AG04450 (cell line): Measurements from ENCODE around the gene DDX28. TPM values are rescaled to one million over a fixed set of nuclear protein-coding genes. Genes with fewer than 3 reads are reported as not detected.
"Not testable (repeated sequence)": the region's sequence is repeated elsewhere in the genome, so short reads cannot be mapped to it uniquely, and the experiment has no call there.

Experiments used
- CTCF ChIA-PET: fragments of 300-600, 350-600 bp; formaldehyde crosslinking; extraction: SDS; loops from one replicate; lab custom pipeline; 2022; ENCODE audit warnings: antibody characterized with exemption, inconsistent platforms; lab: Charles Lee
- POLR2A ChIA-PET: fragments of 350-600 bp; formaldehyde crosslinking; extraction: SDS; loops from one replicate; lab custom pipeline; 2021; ENCODE audit warnings: antibody characterized with exemption, inconsistent platforms; lab: Yijun Ruan, JAX
- DNase-seq: peaks from one replicate; pipeline ENCODE4 v3.0.0-alpha.2; 2011; ENCODE audit warnings: low read depth, low spot score
- H3K27ac ChIP-seq: one replicate; pipeline ENCODE4 v1.5.1; 2012; ENCODE audit warnings: low read depth, low read length, control low read depth
- H3K27me3 ChIP-seq: one replicate; pipeline ENCODE4 v1.6.0; 2012; ENCODE audit warnings: low read length; ENCODE audit not compliant: control insufficient read depth, insufficient read depth
- H3K4me3 ChIP-seq: 2 replicates; pipeline ENCODE4 v1.5.1; 2011; ENCODE audit warnings: mild to moderate bottlenecking, low read depth, low read length, control low read depth
- H3K9me3 ChIP-seq: 2 replicates; pipeline ENCODE4 v1.5.1; 2012; ENCODE audit warnings: low read length; ENCODE audit not compliant: control insufficient read depth, insufficient read depth
- polyA plus RNA-seq: library from polyadenylated mRNA; depleted of rRNA; stranded (reverse); fragments of >200 nt; gene quantifications from 2 replicates; pipeline ENCODE4 v1.2.3, GENCODE V29; 2011
- TF ChIP-seq, protein P1 (sequence below): IDR thresholded peaks from 2 replicates; pipeline ENCODE4 v1.5.1; 2011; ENCODE audit warnings: low read depth, low read length, control low read depth, inconsistent platforms

DDX28 gene
- polyA plus RNA-seq, 1 experiment, result 7.6 TPM

DNA sequence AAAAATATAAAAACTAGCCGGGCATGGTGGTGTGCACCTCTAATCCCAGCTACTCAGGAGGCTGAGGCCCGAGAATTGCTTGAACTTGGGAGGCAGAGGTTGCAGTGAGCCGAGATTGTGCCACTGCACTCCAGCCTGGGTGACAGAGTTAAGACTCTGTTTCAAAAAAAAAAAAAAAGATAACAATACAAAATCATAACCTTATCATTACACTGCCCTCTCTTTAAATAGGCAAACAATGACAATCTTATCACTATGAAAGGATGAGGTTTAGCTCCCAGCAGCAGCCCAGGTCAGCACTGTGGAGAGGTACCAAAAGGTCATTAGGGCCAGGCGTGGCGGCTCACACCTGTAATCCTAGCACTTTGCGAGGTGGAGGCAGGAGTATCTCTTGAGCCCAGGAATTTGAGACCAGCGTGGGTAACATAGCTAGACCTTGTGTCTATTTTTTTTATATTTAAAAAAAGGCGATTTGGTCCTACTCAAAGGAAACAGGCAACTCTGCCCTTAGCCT, 3.8 kb downstream of the DDX28 start:
- H3K9me3 ChIP-seq, result no peaks in the 10 kb centered on the region; the same call in 1 of the 2 replicates
- DNase-seq, result no peak
- ChIA-PET POLR2A (no interaction called here), CTCF (interaction anchor here (1.1 kb wide), 1 partner anchor 22 kb away, joined by 3 read pairs; no protein-coding TSS in a partner anchor)
- no peaks in the 10 kb centered on the region for H3K27me3 ChIP-seq
- H3K4me3 ChIP-seq, result no peak overlapping the region
- no peak overlapping the region for H3K27ac ChIP-seq
- TF ChIP-seq, protein P1, sequence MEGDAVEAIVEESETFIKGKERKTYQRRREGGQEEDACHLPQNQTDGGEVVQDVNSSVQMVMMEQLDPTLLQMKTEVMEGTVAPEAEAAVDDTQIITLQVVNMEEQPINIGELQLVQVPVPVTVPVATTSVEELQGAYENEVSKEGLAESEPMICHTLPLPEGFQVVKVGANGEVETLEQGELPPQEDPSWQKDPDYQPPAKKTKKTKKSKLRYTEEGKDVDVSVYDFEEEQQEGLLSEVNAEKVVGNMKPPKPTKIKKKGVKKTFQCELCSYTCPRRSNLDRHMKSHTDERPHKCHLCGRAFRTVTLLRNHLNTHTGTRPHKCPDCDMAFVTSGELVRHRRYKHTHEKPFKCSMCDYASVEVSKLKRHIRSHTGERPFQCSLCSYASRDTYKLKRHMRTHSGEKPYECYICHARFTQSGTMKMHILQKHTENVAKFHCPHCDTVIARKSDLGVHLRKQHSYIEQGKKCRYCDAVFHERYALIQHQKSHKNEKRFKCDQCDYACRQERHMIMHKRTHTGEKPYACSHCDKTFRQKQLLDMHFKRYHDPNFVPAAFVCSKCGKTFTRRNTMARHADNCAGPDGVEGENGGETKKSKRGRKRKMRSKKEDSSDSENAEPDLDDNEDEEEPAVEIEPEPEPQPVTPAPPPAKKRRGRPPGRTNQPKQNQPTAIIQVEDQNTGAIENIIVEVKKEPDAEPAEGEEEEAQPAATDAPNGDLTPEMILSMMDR, result no peak

DNA sequence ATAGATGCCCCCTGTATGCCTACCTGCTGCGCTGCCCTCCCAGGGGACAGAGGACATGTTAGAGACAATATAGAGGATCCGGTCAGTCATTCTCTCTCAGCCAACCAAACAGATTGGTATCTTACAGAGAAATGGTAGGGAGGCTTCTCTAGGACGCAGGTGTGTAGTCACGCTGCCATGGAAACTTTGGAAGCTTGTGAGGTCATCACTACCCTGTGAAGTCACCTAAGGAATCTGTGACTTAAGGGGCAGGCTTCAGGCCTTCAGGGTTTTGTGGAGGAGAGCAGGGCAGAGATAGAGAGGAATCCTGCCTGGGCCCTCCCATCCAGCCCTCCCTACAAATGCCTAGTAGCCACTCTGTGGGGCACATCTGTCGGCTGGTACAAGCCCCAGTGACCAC, 7.4 kb downstream of the DDX28 start, which contains the start of gene DPEP2NB:
Gene DPEP2NB, minus strand, starts transcription at position 231 of the 400 bp plus-strand sequence. Its CDS starts 141 bp downstream, at position 90.
- TF ChIP-seq, protein P1, result no peak
- Histone ChIP-seq H3K27me3 (peaks cover 5% of the 10 kb centered on the region), H3K4me3 (no peak within 1 kb of the TSS), H3K27ac (no peak within 1 kb of the TSS), H3K9me3 (no peaks in the 10 kb centered on the region)
- CTCF ChIA-PET, result no interaction called here
- POLR2A ChIA-PET, result no interaction called here
- DNase-seq, result no peak

DNA sequence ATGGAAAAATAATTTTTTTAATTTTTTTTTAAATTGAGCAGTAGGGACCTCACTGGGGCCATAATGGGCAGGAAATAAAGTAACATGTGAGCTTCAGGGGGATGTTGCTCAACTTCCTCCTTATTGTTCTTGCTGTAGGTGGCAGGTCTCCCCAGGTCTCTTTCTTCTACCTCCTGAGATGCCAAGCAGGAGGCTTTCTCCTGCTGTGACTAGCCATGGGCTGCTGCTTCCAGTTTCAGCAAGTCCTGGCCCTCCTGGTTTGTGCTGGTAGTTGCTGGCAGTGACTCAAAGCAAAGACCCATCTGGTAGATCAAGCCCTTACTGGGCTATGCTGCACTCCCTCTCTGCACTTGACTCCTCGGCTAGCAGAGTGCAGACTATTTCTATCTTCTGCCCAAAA, 9.6 kb downstream of the DDX28 start:
- Histone ChIP-seq H3K27me3 (peaks cover 5% of the 10 kb centered on the region), H3K4me3 (no peak overlapping the region), H3K27ac (no peak overlapping the region), H3K9me3 (no peaks in the 10 kb centered on the region)
- no peak for DNase-seq
- POLR2A ChIA-PET, result no interaction called here
- CTCF ChIA-PET, result no interaction called here
- TF ChIP-seq, protein P1, result no peak

DNA sequence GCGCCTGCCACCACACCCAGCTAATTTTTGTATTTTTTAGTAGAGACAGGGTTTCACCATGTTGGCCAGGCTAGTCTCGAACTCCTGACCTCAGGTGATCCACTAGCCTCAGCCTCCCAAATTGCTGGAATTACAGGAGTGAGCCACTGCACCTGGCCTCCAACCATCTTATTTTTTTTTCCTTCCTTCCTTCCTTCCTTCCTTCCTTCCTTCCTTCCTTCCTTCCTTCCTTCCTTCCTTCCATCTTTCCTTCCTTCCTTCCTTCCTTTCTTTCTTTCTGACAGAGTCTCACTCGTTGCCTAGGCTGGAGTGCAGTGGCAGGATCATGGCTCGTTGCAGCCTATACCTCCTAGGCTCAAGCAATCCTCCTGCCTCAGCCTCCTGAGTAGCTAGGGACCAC, 13.2 kb downstream of the DDX28 start:
- CTCF ChIA-PET, POLR2A ChIA-PET, H3K9me3 ChIP-seq, H3K4me3 ChIP-seq, H3K27ac ChIP-seq, H3K27me3 ChIP-seq, DNase-seq: not testable (repeated sequence)

DNA sequence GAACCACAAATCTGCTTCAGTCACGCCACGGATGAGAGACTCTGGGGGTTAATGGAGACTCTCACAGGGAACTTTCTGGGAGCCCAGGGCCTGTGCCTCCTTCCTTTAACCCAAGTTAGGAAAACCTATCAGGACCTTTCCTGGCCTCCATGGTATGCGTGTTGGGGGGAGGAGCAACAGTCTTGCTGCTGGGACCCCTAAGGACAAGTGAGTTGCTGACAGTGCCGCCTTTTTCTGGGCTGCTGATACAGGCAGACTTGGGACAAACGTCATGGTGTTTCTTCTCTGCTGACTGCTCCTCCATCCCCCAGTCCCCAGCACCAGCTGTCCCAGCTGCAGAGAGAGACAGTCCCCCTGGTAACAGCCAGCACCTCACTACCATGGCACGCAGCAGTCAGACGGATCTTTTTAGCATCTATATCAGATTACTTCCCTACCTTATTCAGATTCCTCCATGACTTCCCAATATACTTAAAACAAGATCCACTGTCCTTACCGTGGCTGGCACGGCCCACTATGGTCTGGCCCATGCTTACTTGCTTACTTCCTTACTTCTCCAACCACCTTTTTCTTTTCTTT, 13.8 kb downstream of the DDX28 start:
- DNase-seq, result no peak
- ChIA-PET CTCF (no interaction called here), POLR2A (interaction anchor here (0.6 kb wide), 1 partner anchor 9 kb away, joined by 3 read pairs; no protein-coding TSS in a partner anchor)
- H3K9me3 ChIP-seq, result no peaks in the 10 kb centered on the region
- TF ChIP-seq, protein P1, result no peak
- peaks cover 9% of the 10 kb centered on the region for H3K27me3 ChIP-seq
- H3K4me3 ChIP-seq, result no peak overlapping the region
- no peak overlapping the region for H3K27ac ChIP-seq
